Colonic mucosa (tissue), 4 donors: ENCODE results near the gene FBXL4. TPM values are rescaled to one million over a fixed set of nuclear protein-coding genes. Genes with fewer than 3 reads are reported as not detected.
"Not testable (repeated sequence)": the region's sequence is repeated elsewhere in the genome, so short reads cannot be mapped to it uniquely, and the experiment has no call there.

Experiments
- DNase-seq: peaks from one replicate; pipeline ENCODE4 v3.0.0-alpha.2; 2020
- H3K27ac ChIP-seq: fragments of 200-600 bp; one replicate; pipeline ENCODE4 v1.8.0; 2021
- H3K27me3 ChIP-seq: fragments of 200-600 bp; one replicate; pipeline ENCODE4 v1.8.0; 2021
- H3K36me3 ChIP-seq: fragments of 200-600 bp; one replicate; pipeline ENCODE4 v1.8.0; 2021
- H3K4me1 ChIP-seq: fragments of 200-600 bp; one replicate; pipeline ENCODE4 v1.8.0; 2021; ENCODE audit warnings: mild to moderate bottlenecking
- H3K4me3 ChIP-seq: fragments of 200-600 bp; one replicate; pipeline ENCODE4 v1.8.0; 2021
- H3K9ac ChIP-seq, 2 donors: one replicate each; pipeline ENCODE4 v1.7.0; 2013; ENCODE audit warnings: control low read depth in 2 of 2, low read depth in 2 of 2, low read length in 2 of 2
- H3K9me3 ChIP-seq: fragments of 200-600 bp; one replicate; pipeline ENCODE4 v1.8.0; 2021
- intact Hi-C: fragments of 100-400 bp; cut with DNase I; formaldehyde crosslinking; loops from one replicate; pipeline ENCODE4 v1.14.1; 2022
- total RNA-seq, 2 donors: library from RNA; stranded (reverse); fragmentation: NEBNext Ultra II Directional in 1 of 2; extraction: Animal tissue kit (Norgen Biotek cat#: 25700) in 1 of 2; gene quantifications; one replicate each; pipeline ENCODE4 v1.2.1, GENCODE V29; 2021
- TF ChIP-seq, protein P1 (sequence below): fragments of 200-600 bp; IDR thresholded peaks from one replicate; pipeline ENCODE4 v1.8.0; 2022; ENCODE audit warnings: antibody characterized with exemption, mild to moderate bottlenecking
- donor health status: healthy.
- donor health status: DM: no; HTN: no; CAD: no.
- donor health status: DM: no; HTN: no; CAD: no.

FBXL4 gene
- total RNA-seq, 2 donors from 2014 or later, result 10.6 to 16.1 TPM

DNA sequence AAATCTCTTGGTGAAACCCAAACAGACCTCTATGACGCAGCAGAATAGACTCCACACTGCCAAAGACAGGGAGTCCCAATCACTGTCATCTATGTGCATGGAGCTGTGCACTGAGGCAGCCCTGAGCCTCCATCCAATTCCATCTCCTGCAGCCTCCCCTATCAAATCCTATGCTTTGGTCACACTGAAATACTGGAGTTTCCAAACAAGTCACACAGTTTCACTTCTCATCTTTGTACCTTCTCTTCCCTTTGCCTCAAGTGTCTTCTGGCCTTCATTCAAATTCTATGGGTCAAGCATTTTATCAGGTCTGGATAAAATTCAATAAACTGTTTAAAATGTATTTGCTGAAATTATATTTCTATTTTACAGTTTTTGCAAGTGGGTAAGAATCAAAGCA lies 38.5 kb downstream of the FBXL4 start:
- H3K27me3 ChIP-seq, result no peaks in the 10 kb centered on the region
- intact Hi-C loops, result no loop called here
- no peaks in the 10 kb centered on the region for H3K9me3 ChIP-seq
- TF ChIP-seq, protein P1, sequence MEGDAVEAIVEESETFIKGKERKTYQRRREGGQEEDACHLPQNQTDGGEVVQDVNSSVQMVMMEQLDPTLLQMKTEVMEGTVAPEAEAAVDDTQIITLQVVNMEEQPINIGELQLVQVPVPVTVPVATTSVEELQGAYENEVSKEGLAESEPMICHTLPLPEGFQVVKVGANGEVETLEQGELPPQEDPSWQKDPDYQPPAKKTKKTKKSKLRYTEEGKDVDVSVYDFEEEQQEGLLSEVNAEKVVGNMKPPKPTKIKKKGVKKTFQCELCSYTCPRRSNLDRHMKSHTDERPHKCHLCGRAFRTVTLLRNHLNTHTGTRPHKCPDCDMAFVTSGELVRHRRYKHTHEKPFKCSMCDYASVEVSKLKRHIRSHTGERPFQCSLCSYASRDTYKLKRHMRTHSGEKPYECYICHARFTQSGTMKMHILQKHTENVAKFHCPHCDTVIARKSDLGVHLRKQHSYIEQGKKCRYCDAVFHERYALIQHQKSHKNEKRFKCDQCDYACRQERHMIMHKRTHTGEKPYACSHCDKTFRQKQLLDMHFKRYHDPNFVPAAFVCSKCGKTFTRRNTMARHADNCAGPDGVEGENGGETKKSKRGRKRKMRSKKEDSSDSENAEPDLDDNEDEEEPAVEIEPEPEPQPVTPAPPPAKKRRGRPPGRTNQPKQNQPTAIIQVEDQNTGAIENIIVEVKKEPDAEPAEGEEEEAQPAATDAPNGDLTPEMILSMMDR, result no peak
- no peak overlapping the region for H3K4me3 ChIP-seq
- H3K4me1 ChIP-seq, result no peaks in the 10 kb centered on the region
- no peak overlapping the region for H3K27ac ChIP-seq
- DNase-seq, result no peak
- no peak overlapping the region for H3K9ac ChIP-seq
- H3K36me3 ChIP-seq, result no peaks in the 10 kb centered on the region

DNA sequence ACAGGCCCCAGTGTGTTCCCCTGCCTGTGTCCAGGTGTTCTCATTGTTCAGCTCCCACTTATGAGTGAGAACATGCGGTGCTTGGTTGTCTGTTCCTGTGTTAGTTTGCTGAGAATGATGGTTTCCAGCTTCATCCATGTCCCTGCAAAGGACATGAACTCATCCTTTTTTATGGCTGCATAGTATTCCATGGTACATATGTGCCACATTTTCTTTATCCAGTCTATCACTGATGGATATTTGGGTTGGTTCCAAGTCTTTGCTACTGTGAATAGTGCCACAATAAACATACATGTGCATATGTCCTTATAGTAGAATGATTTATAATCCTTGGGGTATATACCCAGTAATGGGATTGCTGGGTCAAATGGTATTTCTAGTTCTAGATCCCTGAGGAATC lies 41.4 kb downstream of the FBXL4 start:
- DNase-seq, intact Hi-C loops, H3K9ac ChIP-seq, H3K9me3 ChIP-seq, H3K27ac ChIP-seq, H3K4me1 ChIP-seq, H3K27me3 ChIP-seq, H3K4me3 ChIP-seq, H3K36me3 ChIP-seq: not testable (repeated sequence)

DNA sequence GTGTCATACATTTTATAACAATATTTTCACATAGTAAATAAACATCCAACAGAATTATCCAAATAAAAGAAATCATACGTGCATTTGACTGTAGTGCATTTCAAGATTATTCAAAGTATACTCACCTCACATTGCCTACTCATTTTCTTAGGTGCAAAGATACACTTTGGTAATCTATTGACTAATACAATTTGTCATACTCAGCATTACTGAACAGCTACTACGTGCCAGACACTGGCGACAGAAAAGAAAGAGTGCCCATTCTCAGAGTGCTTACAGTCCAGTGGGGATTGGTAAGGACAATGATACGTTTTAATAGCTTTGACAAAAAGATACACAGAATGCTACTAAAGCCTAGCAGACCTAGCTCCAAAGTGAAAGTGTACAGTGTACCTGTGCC lies 42.0 kb downstream of the FBXL4 start:
- DNase-seq, result no peak
- intact Hi-C loops, result no loop called here
- no peaks in the 10 kb centered on the region for H3K4me1 ChIP-seq
- no peak overlapping the region for H3K9ac ChIP-seq
- TF ChIP-seq, protein P1, result no peak
- H3K27me3 ChIP-seq, result no peaks in the 10 kb centered on the region
- no peaks in the 10 kb centered on the region for H3K36me3 ChIP-seq
- H3K4me3 ChIP-seq, result no peak overlapping the region
- H3K27ac ChIP-seq, result no peak overlapping the region
- no peaks in the 10 kb centered on the region for H3K9me3 ChIP-seq

DNA sequence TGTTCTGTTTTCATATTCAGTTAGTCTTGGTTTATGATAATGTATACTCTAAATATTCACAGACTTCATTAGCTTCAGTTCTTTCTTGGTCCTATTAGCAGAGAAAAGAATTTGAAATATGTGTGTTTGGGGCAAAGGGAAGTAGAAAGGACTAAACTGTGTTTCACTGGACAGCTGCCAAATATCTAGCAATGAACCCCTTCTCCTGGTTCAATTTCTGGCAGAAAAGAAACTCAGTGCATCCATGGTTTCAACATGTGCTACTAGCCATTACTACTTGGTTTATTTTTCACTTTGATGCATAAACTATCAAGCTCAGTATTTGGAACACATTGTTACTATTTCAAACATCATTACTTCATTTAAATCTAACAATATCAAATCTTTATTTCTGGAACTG lies 43.6 kb downstream of the FBXL4 start:
- intact Hi-C loops, result no loop called here
- no peak overlapping the region for H3K4me3 ChIP-seq
- H3K27ac ChIP-seq, result no peak overlapping the region
- H3K9ac ChIP-seq, result no peak overlapping the region
- TF ChIP-seq, protein P1, result no peak
- no peaks in the 10 kb centered on the region for H3K27me3 ChIP-seq
- peaks cover under 1% of the 10 kb centered on the region for H3K36me3 ChIP-seq
- no peaks in the 10 kb centered on the region for H3K4me1 ChIP-seq
- no peak for DNase-seq
- no peaks in the 10 kb centered on the region for H3K9me3 ChIP-seq

DNA sequence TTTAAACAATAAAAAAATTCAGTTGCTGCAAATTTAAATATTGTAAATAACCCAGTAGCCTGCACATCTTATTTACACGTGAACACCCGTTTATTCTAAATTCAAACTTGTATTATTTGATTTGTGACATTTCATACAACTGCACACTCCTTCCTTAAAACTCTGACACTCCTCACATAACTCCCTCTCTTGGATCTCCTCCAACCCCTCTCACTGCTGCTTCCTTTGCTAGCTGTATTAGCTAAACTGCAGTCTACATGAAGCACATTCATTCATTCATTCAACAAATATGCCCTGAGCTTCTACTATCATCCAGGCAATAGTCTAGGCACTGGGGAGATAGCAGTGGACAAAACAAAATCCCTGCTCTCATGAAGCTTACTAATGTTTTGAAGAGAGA lies 47.0 kb downstream of the FBXL4 start:
- Histone ChIP-seq H3K4me1 (no peaks in the 10 kb centered on the region), H3K36me3 (peaks cover 5% of the 10 kb centered on the region), H3K27me3 (no peaks in the 10 kb centered on the region), H3K27ac (no peak overlapping the region), H3K4me3 (no peak overlapping the region), H3K9me3 (no peaks in the 10 kb centered on the region), H3K9ac (no peak overlapping the region)
- intact Hi-C loops, result no loop called here
- DNase-seq, result no peak
- TF ChIP-seq, protein P1, result no peak

DNA sequence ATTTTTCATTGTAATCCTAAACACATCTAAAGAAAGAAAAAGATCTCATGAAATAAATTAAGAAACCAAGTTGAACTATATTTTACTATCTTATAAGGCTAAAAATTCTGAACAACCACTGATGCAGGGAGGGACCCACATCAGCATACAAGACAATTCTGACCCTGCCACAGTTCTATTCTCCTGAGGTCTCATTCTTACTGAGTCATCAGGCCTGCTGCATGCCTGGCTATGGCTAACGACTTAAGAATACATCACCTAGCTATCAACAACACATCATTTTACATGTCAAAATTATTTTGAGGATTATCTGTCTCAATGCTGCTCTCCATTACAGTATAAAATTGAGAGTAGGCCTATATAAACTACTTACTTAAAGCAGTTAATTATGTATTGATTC lies 52.9 kb downstream of the FBXL4 start:
- DNase-seq, result no peak
- Histone ChIP-seq H3K4me1 (no peaks in the 10 kb centered on the region), H3K36me3 (peaks cover 5% of the 10 kb centered on the region), H3K27ac (no peak overlapping the region), H3K9me3 (no peaks in the 10 kb centered on the region), H3K9ac (no peak overlapping the region), H3K4me3 (no peak overlapping the region), H3K27me3 (no peaks in the 10 kb centered on the region)
- TF ChIP-seq, protein P1, result no peak
- intact Hi-C loops, result no loop called here
